ENCODE data around the gene SPAG16.

- TF ChIP-seq, protein P1, sequence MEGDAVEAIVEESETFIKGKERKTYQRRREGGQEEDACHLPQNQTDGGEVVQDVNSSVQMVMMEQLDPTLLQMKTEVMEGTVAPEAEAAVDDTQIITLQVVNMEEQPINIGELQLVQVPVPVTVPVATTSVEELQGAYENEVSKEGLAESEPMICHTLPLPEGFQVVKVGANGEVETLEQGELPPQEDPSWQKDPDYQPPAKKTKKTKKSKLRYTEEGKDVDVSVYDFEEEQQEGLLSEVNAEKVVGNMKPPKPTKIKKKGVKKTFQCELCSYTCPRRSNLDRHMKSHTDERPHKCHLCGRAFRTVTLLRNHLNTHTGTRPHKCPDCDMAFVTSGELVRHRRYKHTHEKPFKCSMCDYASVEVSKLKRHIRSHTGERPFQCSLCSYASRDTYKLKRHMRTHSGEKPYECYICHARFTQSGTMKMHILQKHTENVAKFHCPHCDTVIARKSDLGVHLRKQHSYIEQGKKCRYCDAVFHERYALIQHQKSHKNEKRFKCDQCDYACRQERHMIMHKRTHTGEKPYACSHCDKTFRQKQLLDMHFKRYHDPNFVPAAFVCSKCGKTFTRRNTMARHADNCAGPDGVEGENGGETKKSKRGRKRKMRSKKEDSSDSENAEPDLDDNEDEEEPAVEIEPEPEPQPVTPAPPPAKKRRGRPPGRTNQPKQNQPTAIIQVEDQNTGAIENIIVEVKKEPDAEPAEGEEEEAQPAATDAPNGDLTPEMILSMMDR (conservative IDR thresholded peaks at IDR 0.05 in 1 of 2, IDR thresholded peaks at IDR 0.05 in 1 of 2; ENCODE audit: low read depth in 1 of 2, low read length in 2 of 2): no peak
- no peak for TF ChIP-seq EZH2 (IDR thresholded peaks at IDR 0.05; ENCODE audit: low read length, missing control alignments)
Observed at GRCh38 chr2:214126135-214126534, 841.9 kb downstream of the SPAG16 start.

Measured in fibroblast of lung (primary cell).